ENCODE data around the gene CXCL6. TPM values are rescaled to one million over a fixed set of nuclear protein-coding genes. Genes with fewer than 3 reads are reported as not detected.

The CXCL6 gene
- total RNA-seq, 1 experiment from 2014 or later, result not detected

- no peaks in the 10 kb centered on the region for H3K4me1 ChIP-seq (ENCODE audit: control insufficient read depth in 1 of 2, insufficient read depth in 2 of 2, low read length in 2 of 2)
- no TSS peak for BruUV-seq (replicated peaks)
- H3K27me3 ChIP-seq (ENCODE audit: insufficient read depth, low read length), result no peaks in the 10 kb centered on the region
- RAD21 ChIA-PET (ENCODE audit: low non-redundant PET in 1 of 2, low total read pairs in 2 of 2, uncharacterized antibody in 2 of 2, unreplicated experiment in 2 of 2), result no interaction called here
- no peak overlapping the region for H3K4me2 ChIP-seq (ENCODE audit: low read length)
- intact Hi-C loops (cut with micrococcal nuclease), result no loop called here
- H4K20me1 ChIP-seq (ENCODE audit: insufficient read depth), result no peaks in the 10 kb centered on the region
- H3K79me2 ChIP-seq (ENCODE audit: insufficient read depth, low read length), result no peaks in the 10 kb centered on the region
- CTCF ChIA-PET, result interaction anchor here (1.5 kb wide), 1 partner anchor 11 kb away, joined by 5 read pairs; no protein-coding TSS in a partner anchor
- TF ChIP-seq ATF3 (IDR thresholded peaks at IDR 0.05), result no peak
- no peak for TF ChIP-seq ZFX (IDR thresholded peaks at IDR 0.05)
- TF ChIP-seq EZH2phosphoT487 (IDR thresholded peaks at IDR 0.05; ENCODE audit: borderline replicate concordance), result no peak
- no peak for TF ChIP-seq EGR1 (IDR thresholded peaks at IDR 0.05; ENCODE audit: low read depth)
- no peak for TF ChIP-seq MAX (IDR thresholded peaks at IDR 0.05)
- TF ChIP-seq JUND (IDR thresholded peaks at IDR 0.05), result no peak
- TF ChIP-seq ZBTB33 (IDR thresholded peaks at IDR 0.05; ENCODE audit: extremely low read depth, insufficient replicate concordance, low read length), result no peak
- TF ChIP-seq YY1 (IDR thresholded peaks at IDR 0.05; ENCODE audit: extremely low read depth, insufficient replicate concordance, low read depth, low read length), result no peak
- TF ChIP-seq CEBPB (IDR thresholded peaks at IDR 0.05; ENCODE audit: low read depth), result no peak
- TF ChIP-seq FOSL1 (IDR thresholded peaks at IDR 0.05; ENCODE audit: low read depth), result no peak
- TF ChIP-seq SP1 (IDR thresholded peaks at IDR 0.05; ENCODE audit: low read depth), result no peak
- no peak for TF ChIP-seq SIN3A (IDR thresholded peaks at IDR 0.05; ENCODE audit: low read depth)
- no peak for TF ChIP-seq CBX3 (IDR thresholded peaks at IDR 0.05; ENCODE audit: low read depth)
- no peaks in the 10 kb centered on the region for H3K9me3 ChIP-seq (ENCODE audit: control insufficient read depth in 1 of 2, insufficient read depth in 1 of 2, low read depth in 1 of 2, low read length in 2 of 2)
- H3K36me3 ChIP-seq (ENCODE audit: control insufficient read depth in 1 of 2, insufficient read depth in 2 of 2, low read length in 2 of 2), result no peaks in the 10 kb centered on the region
- no peak for ATAC-seq
- H3K9me2 ChIP-seq (ENCODE audit: insufficient read depth), result no peaks in the 10 kb centered on the region
- H2AFZ ChIP-seq (ENCODE audit: low read depth, low read length, poor library complexity, severe bottlenecking), result no peak overlapping the region
- H3K27ac ChIP-seq (ENCODE audit: low read depth, low read length), result no peak overlapping the region
- DNase-seq (ENCODE audit: low read depth, low spot score), result no peak
- H3K4me3 ChIP-seq (replicated peaks in 1 of 2; ENCODE audit: low read depth in 1 of 2, low read length in 2 of 2), result no peak overlapping the region
- no peak overlapping the region for H3K9ac ChIP-seq (ENCODE audit: low read length)
- POLR2A ChIA-PET, result no interaction called here
These were observed 38.9 kb downstream of the CXCL6 start for GRCh38 chr4:73875401-73875800.

Data from HCT116 (cell line).